ENCODE measurements around the gene KCNIP4. TPM values are rescaled to one million over a fixed set of nuclear protein-coding genes. Genes with fewer than 3 reads are reported as not detected.

Gene KCNIP4
- total and polyA plus RNA-seq, 4 donors: not detected

GRCh38 chr4:21209860-21210259 is 738.7 kb downstream of the KCNIP4 start:
- no peaks in the 10 kb centered on the region for H3K9me3 ChIP-seq (ENCODE audit: control insufficient read depth, low read length)
- H3K4me3 ChIP-seq (ENCODE audit: low read length in 2 of 2): no peak overlapping the region
- H3K36me3 ChIP-seq (ENCODE audit: control insufficient read depth in 1 of 2, insufficient read depth in 2 of 2, low read length in 1 of 2): no peaks in the 10 kb centered on the region
- H3K27ac ChIP-seq (ENCODE audit: low read depth in 1 of 2, low read length in 2 of 2): no peak overlapping the region
- intact Hi-C loops (cut with DNase I): no loop called here
- no peaks in the 10 kb centered on the region for H3K4me1 ChIP-seq (ENCODE audit: control insufficient read depth in 1 of 2, insufficient read depth in 2 of 2, low read length in 2 of 2)
- ATAC-seq (ENCODE audit: low FRiP score) (no peak), DNase-seq (no peak)
- H3K27me3 ChIP-seq (ENCODE audit: control insufficient read depth in 1 of 2, insufficient read depth in 2 of 2, low read length in 1 of 2): no peaks in the 10 kb centered on the region
- 8 to 23% methylated on average over 2 of the region's 2 CpGs for WGBS, 2 donors

DNA sequence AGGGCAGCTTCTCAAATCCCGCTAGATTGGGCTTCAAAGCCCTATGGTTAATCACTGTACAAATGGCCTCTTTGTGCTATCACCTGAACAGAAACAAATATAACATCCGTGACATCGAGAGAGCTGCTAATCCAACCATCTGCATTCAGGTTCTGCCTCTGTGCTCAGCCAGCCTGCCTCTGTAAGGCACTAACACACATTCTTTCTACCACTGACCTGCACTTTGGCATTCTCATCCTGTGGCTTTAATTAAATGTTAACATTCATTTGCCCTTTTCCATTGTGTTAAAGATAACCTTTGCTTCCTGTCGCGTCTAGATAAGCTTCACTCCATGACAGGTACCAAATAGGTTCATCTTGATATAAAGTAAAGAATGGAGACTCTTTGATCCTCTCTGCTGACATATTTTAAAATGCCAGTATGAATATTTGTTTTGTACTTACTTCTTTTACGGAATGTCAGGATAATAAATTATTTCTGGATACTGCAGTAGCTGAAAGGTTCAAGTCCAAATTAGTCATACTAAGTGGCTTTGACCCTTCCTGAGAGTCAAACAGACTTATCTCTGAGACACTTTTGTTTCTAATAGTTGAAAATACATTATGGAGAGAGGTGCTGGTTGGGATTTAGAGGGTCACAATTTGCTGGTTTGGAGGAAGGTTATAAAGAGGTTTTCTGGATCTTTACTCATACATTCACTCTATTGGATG is 742.6 kb downstream of the KCNIP4 start:
- 33 to 45% methylated on average over 6 of the region's 6 CpGs for WGBS, 2 donors
- intact Hi-C loops (cut with DNase I): no loop called here
- no peak for ATAC-seq (ENCODE audit: low FRiP score)
- Histone ChIP-seq H3K4me1 (ENCODE audit: control insufficient read depth in 1 of 2, insufficient read depth in 2 of 2, low read length in 2 of 2) (no peaks in the 10 kb centered on the region), H3K27ac (ENCODE audit: low read depth in 1 of 2, low read length in 2 of 2) (no peak overlapping the region), H3K36me3 (ENCODE audit: control insufficient read depth in 1 of 2, insufficient read depth in 2 of 2, low read length in 1 of 2) (no peaks in the 10 kb centered on the region), H3K4me3 (ENCODE audit: low read length in 2 of 2) (no peak overlapping the region), H3K27me3 (ENCODE audit: control insufficient read depth in 1 of 2, insufficient read depth in 2 of 2, low read length in 1 of 2) (no peaks in the 10 kb centered on the region), H3K9me3 (ENCODE audit: control insufficient read depth, low read length) (no peaks in the 10 kb centered on the region)
- DNase-seq: no peak

GRCh38 chr4:21203416-21203815 is 745.2 kb downstream of the KCNIP4 start:
- Histone ChIP-seq H3K27ac (ENCODE audit: low read depth in 1 of 2, low read length in 2 of 2) (no peak overlapping the region), H3K4me3 (ENCODE audit: low read length in 2 of 2) (no peak overlapping the region), H3K4me1 (ENCODE audit: control insufficient read depth in 1 of 2, insufficient read depth in 2 of 2, low read length in 2 of 2) (no peaks in the 10 kb centered on the region), H3K36me3 (ENCODE audit: control insufficient read depth in 1 of 2, insufficient read depth in 2 of 2, low read length in 1 of 2) (no peaks in the 10 kb centered on the region), H3K27me3 (ENCODE audit: control insufficient read depth in 1 of 2, insufficient read depth in 2 of 2, low read length in 1 of 2) (no peaks in the 10 kb centered on the region), H3K9me3 (ENCODE audit: control insufficient read depth, low read length) (no peaks in the 10 kb centered on the region)
- 85 to 93% methylated on average over 1 of the region's 1 CpG for WGBS, 2 donors
- intact Hi-C loops (cut with DNase I): no loop called here
- DNase-seq: no peak
- no peak for ATAC-seq (ENCODE audit: low FRiP score)

DNA sequence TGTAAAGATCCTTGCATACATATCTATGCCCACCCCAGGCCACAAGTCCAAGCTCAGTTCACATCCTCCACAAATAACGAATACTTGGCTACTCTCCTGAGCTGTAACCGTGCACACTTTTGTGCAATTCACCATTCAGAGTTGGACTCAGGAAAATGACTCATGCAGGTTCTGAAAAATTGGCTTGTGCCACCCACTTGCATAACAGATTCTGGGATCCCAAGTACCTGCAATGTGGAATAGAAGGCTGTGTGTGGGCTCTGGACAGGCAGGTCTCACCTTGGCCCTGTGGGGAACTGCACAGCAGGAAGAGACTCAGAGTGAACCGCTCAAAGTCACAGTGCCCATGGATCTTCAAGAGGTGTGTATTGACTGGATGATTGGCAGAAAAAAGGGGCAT is 745.6 kb downstream of the KCNIP4 start:
- Histone ChIP-seq H3K4me1 (ENCODE audit: control insufficient read depth in 1 of 2, insufficient read depth in 2 of 2, low read length in 2 of 2) (no peaks in the 10 kb centered on the region), H3K27ac (ENCODE audit: low read depth in 1 of 2, low read length in 2 of 2) (no peak overlapping the region), H3K9me3 (ENCODE audit: control insufficient read depth, low read length) (no peaks in the 10 kb centered on the region), H3K4me3 (ENCODE audit: low read length in 2 of 2) (no peak overlapping the region), H3K27me3 (ENCODE audit: control insufficient read depth in 1 of 2, insufficient read depth in 2 of 2, low read length in 1 of 2) (no peaks in the 10 kb centered on the region), H3K36me3 (ENCODE audit: control insufficient read depth in 1 of 2, insufficient read depth in 2 of 2, low read length in 1 of 2) (no peaks in the 10 kb centered on the region)
- WGBS, 2 donors: 81 to 82% methylated on average over 3 of the region's 3 CpGs
- ATAC-seq (ENCODE audit: low FRiP score): no peak
- intact Hi-C loops (cut with DNase I): no loop called here
- DNase-seq: no peak

GRCh38 chr4:21198683-21199082 is 749.9 kb downstream of the KCNIP4 start:
- H3K4me3 ChIP-seq (ENCODE audit: low read length in 2 of 2): no peak overlapping the region
- no peaks in the 10 kb centered on the region for H3K4me1 ChIP-seq (ENCODE audit: control insufficient read depth in 1 of 2, insufficient read depth in 2 of 2, low read length in 2 of 2)
- H3K27ac ChIP-seq (ENCODE audit: low read depth in 1 of 2, low read length in 2 of 2): no peak overlapping the region
- 89% methylated on average over 4 of the region's 4 CpGs for WGBS, 2 donors
- H3K27me3 ChIP-seq (ENCODE audit: control insufficient read depth in 1 of 2, insufficient read depth in 2 of 2, low read length in 1 of 2): no peaks in the 10 kb centered on the region
- intact Hi-C loops (cut with DNase I): no loop called here
- ATAC-seq (ENCODE audit: low FRiP score): no peak
- no peak for DNase-seq
- H3K9me3 ChIP-seq (ENCODE audit: control insufficient read depth, low read length): no peaks in the 10 kb centered on the region
- no peaks in the 10 kb centered on the region for H3K36me3 ChIP-seq (ENCODE audit: control insufficient read depth in 1 of 2, insufficient read depth in 2 of 2, low read length in 1 of 2)

GRCh38 chr4:21195682-21196081 is 752.9 kb downstream of the KCNIP4 start:
- H3K9me3 ChIP-seq (ENCODE audit: control insufficient read depth, low read length): no peaks in the 10 kb centered on the region
- no peaks in the 10 kb centered on the region for H3K4me1 ChIP-seq (ENCODE audit: control insufficient read depth in 1 of 2, insufficient read depth in 2 of 2, low read length in 2 of 2)
- DNase-seq (no peak), ATAC-seq (ENCODE audit: low FRiP score) (no peak)
- no peaks in the 10 kb centered on the region for H3K27me3 ChIP-seq (ENCODE audit: control insufficient read depth in 1 of 2, insufficient read depth in 2 of 2, low read length in 1 of 2)
- H3K27ac ChIP-seq (ENCODE audit: low read depth in 1 of 2, low read length in 2 of 2): no peak overlapping the region
- intact Hi-C loops (cut with DNase I): no loop called here
- H3K36me3 ChIP-seq (ENCODE audit: control insufficient read depth in 1 of 2, insufficient read depth in 2 of 2, low read length in 1 of 2): no peaks in the 10 kb centered on the region
- no peak overlapping the region for H3K4me3 ChIP-seq (ENCODE audit: low read length in 2 of 2)
- WGBS, 2 donors: 68 to 72% methylated on average over 6 of the region's 6 CpGs

- intact Hi-C loops (cut with DNase I): no loop called here
- H3K27ac ChIP-seq (ENCODE audit: low read depth in 1 of 2, low read length in 2 of 2): no peak overlapping the region
- 66 to 69% methylated on average over 2 of the region's 2 CpGs for WGBS, 2 donors
- no peaks in the 10 kb centered on the region for H3K36me3 ChIP-seq (ENCODE audit: control insufficient read depth in 1 of 2, insufficient read depth in 2 of 2, low read length in 1 of 2)
- no peaks in the 10 kb centered on the region for H3K27me3 ChIP-seq (ENCODE audit: control insufficient read depth in 1 of 2, insufficient read depth in 2 of 2, low read length in 1 of 2)
- no peaks in the 10 kb centered on the region for H3K9me3 ChIP-seq (ENCODE audit: control insufficient read depth, low read length)
- H3K4me3 ChIP-seq (ENCODE audit: low read length in 2 of 2): no peak overlapping the region
- H3K4me1 ChIP-seq (ENCODE audit: control insufficient read depth in 1 of 2, insufficient read depth in 2 of 2, low read length in 2 of 2): no peaks in the 10 kb centered on the region
- DNase-seq: no peak
- ATAC-seq (ENCODE audit: low FRiP score): no peak
Measured at GRCh38 chr4:21192367-21192766, 756.2 kb downstream of the KCNIP4 start.

DNA sequence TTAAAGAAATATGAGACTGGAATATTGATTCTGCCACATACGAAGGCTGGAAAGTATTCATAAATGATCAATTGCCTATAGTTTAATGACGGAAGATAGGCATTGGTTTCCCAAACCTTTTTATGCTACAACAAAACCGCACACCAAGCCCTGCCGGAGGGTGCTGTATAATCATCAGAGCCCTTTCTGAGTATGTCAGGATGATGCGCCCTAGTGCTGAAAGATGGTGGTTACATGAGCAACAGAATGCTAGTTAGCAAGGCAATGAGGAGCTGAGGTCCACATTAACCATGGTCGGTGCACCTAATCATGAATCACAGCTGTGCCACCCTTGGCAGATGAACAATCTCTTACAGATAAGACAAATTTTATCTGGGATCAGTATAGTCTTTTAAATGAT is 757.3 kb downstream of the KCNIP4 start:
- no peak overlapping the region for H3K4me3 ChIP-seq (ENCODE audit: low read length in 2 of 2)
- no peaks in the 10 kb centered on the region for H3K9me3 ChIP-seq (ENCODE audit: control insufficient read depth, low read length)
- no peaks in the 10 kb centered on the region for H3K36me3 ChIP-seq (ENCODE audit: control insufficient read depth in 1 of 2, insufficient read depth in 2 of 2, low read length in 1 of 2)
- DNase-seq (no peak), ATAC-seq (ENCODE audit: low FRiP score) (no peak)
- no peaks in the 10 kb centered on the region for H3K4me1 ChIP-seq (ENCODE audit: control insufficient read depth in 1 of 2, insufficient read depth in 2 of 2, low read length in 2 of 2)
- WGBS, 2 donors: 79 to 83% methylated on average over 6 of the region's 6 CpGs
- intact Hi-C loops (cut with DNase I): no loop called here
- no peak overlapping the region for H3K27ac ChIP-seq (ENCODE audit: low read depth in 1 of 2, low read length in 2 of 2)
- H3K27me3 ChIP-seq (ENCODE audit: control insufficient read depth in 1 of 2, insufficient read depth in 2 of 2, low read length in 1 of 2): no peaks in the 10 kb centered on the region

DNA sequence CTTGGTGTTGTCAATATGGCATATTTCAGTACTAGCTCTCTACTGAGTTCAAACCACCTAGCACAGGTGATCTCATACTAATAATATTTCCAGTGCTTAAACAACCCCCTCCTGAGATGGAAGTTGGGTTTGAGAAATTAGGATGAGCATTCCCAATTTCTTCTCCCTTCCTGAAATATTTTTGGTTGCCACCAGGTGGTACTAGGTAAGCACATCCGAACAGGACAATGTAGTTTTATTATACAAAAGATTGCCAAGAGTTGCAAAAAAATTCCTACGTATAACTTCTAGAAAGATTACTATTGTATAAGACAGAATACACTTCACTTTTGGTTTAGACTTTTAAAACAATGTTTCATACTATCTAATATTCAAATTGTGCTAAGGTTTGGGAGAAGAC is 763.8 kb downstream of the KCNIP4 start:
- ATAC-seq (ENCODE audit: low FRiP score): no peak
- Histone ChIP-seq H3K27ac (ENCODE audit: low read depth in 1 of 2, low read length in 2 of 2) (no peak overlapping the region), H3K36me3 (ENCODE audit: control insufficient read depth in 1 of 2, insufficient read depth in 2 of 2, low read length in 1 of 2) (no peaks in the 10 kb centered on the region), H3K27me3 (ENCODE audit: control insufficient read depth in 1 of 2, insufficient read depth in 2 of 2, low read length in 1 of 2) (no peaks in the 10 kb centered on the region), H3K4me1 (ENCODE audit: control insufficient read depth in 1 of 2, insufficient read depth in 2 of 2, low read length in 2 of 2) (no peaks in the 10 kb centered on the region), H3K4me3 (ENCODE audit: low read length in 2 of 2) (no peak overlapping the region), H3K9me3 (ENCODE audit: control insufficient read depth, low read length) (no peaks in the 10 kb centered on the region)
- no peak for DNase-seq
- 67 to 75% methylated on average over 2 of the region's 2 CpGs for WGBS, 2 donors
- intact Hi-C loops (cut with DNase I): no loop called here
